WTC11 (cell line): ENCODE data around the gene RASSF1. TPM values are rescaled to one million over a fixed set of nuclear protein-coding genes. Genes with fewer than 3 reads are reported as not detected.
A peak's percentile ranks its signal among the peaks of the same experiment; 100 is the strongest.

Experiments used
- ATAC-seq: fragments of 200-7000 bp; cut with Tn5 transposase; 2 replicates; pipeline ENCODE4 v1.10.0; 2021; ENCODE audit warnings: mild to moderate bottlenecking, moderate library complexity
- CTCF ChIA-PET: fragments of 300-600 bp; sonication (Branson Sonifier 250); formaldehyde crosslinking; loops from one replicate; lab custom pipeline; 2021; ENCODE audit warnings: antibody characterized with exemption; lab: Charles Lee
- POLR2A ChIA-PET: fragments of 350-600 bp; sonication (Branson Sonifier 250); formaldehyde crosslinking; loops from one replicate; lab custom pipeline; 2021; ENCODE audit warnings: antibody characterized with exemption; lab: Charles Lee
- DNase-seq: peaks from one replicate; pipeline ENCODE4 v3.0.0; 2021; ENCODE audit warnings: low spot score
- H3K27ac Mint-ChIP-seq: 2 replicates; pipeline ENCODE4 v1.8.0; 2021; ENCODE audit warnings: mixed read lengths
- H3K27me3 Mint-ChIP-seq: 2 replicates; pipeline ENCODE4 v1.8.0; 2021; ENCODE audit warnings: low read depth, mild to moderate bottlenecking, moderate library complexity, mixed read lengths
- H3K36me3 Mint-ChIP-seq: 2 replicates; pipeline ENCODE4 v1.8.0; 2021; ENCODE audit warnings: mixed read lengths
- H3K4me1 Mint-ChIP-seq: 2 replicates; pipeline ENCODE4 v1.8.0; 2022; ENCODE audit warnings: mixed read lengths
- H3K4me3 Mint-ChIP-seq: 2 replicates; pipeline ENCODE4 v1.8.0; 2021; ENCODE audit warnings: mild to moderate bottlenecking, moderate library complexity, mixed read lengths
- H3K9me3 Mint-ChIP-seq: 2 replicates; pipeline ENCODE4 v1.8.0; 2021; ENCODE audit warnings: mixed read lengths
- KAT7 ChIP-seq: sonication (generic); formaldehyde crosslinking; IDR thresholded peaks from 2 replicates; pipeline ENCODE4 v1.8.1; 2023; ENCODE audit warnings: missing genetic modification reagents, mild to moderate bottlenecking, borderline replicate concordance
- SOX15 ChIP-seq: fragments of 250-450 bp; sonication (Bioruptor Pico); IDR thresholded peaks from 2 replicates; pipeline ENCODE4 v1.9.0; 2021; ENCODE audit warnings: mild to moderate bottlenecking
- SP1 ChIP-seq: sonication (generic); formaldehyde crosslinking; conservative IDR thresholded peaks from 2 replicates; pipeline ENCODE4 v1.8.1; 2022; ENCODE audit warnings: missing genetic modification reagents
- ZBTB43 ChIP-seq: sonication (generic); formaldehyde crosslinking; IDR thresholded peaks from 2 replicates; pipeline ENCODE4 v1.8.1; 2023; ENCODE audit warnings: mild to moderate bottlenecking, missing genetic modification reagents
- ZNF121 ChIP-seq: sonication (generic); formaldehyde crosslinking; IDR thresholded peaks from 2 replicates; pipeline ENCODE4 v1.8.0; 2023; ENCODE audit warnings: missing genetic modification reagents
- ZNF219 ChIP-seq: sonication (generic); formaldehyde crosslinking; IDR thresholded peaks from 2 replicates; pipeline ENCODE4 v1.8.0; 2023; ENCODE audit warnings: missing genetic modification reagents, mild to moderate bottlenecking, borderline replicate concordance
- ZNF232 ChIP-seq: sonication (generic); formaldehyde crosslinking; IDR thresholded peaks from 2 replicates; pipeline ENCODE4 v1.8.0; 2022; ENCODE audit warnings: mild to moderate bottlenecking, missing genetic modification reagents
- ZNF416 ChIP-seq: fragments of 250-450 bp; sonication (Bioruptor Pico); IDR thresholded peaks from 2 replicates; pipeline ENCODE4 v1.9.0; 2021; ENCODE audit warnings: mild to moderate bottlenecking, inconsistent platforms
- ZNF671 ChIP-seq: fragments of 250-450 bp; sonication (Bioruptor Pico); IDR thresholded peaks from 2 replicates; pipeline ENCODE4 v1.8.0; 2021; ENCODE audit warnings: mild to moderate bottlenecking
- total RNA-seq: library from RNA; stranded (reverse); gene quantifications from 3 replicates; pipeline ENCODE4 v1.2.3, GENCODE V29; 2021
- TF ChIP-seq, protein P1 (sequence below): sonication (generic); formaldehyde crosslinking; conservative IDR thresholded peaks from 2 replicates; pipeline ENCODE4 v1.8.1; 2023; ENCODE audit warnings: mild to moderate bottlenecking, low read depth, missing genetic modification reagents, moderate library complexity
- TF ChIP-seq, protein P2 (sequence below): sonication (generic); formaldehyde crosslinking; conservative IDR thresholded peaks from 2 replicates; pipeline ENCODE4 v1.8.1; 2022; ENCODE audit warnings: mild to moderate bottlenecking, missing genetic modification reagents
- TF ChIP-seq, protein P3 (sequence below): fragments of 250-450 bp; sonication (Bioruptor Pico); conservative IDR thresholded peaks from 2 replicates; pipeline ENCODE4 v1.9.0; 2021; ENCODE audit warnings: mild to moderate bottlenecking
- TF ChIP-seq, protein P4 (sequence below): sonication (generic); formaldehyde crosslinking; IDR thresholded peaks from 2 replicates; pipeline ENCODE4 v1.8.1; 2023; ENCODE audit warnings: mild to moderate bottlenecking, missing genetic modification reagents, borderline replicate concordance

The RASSF1 gene
- total RNA-seq, 1 experiment from 2014 or later, result 14.5 TPM

DNA sequence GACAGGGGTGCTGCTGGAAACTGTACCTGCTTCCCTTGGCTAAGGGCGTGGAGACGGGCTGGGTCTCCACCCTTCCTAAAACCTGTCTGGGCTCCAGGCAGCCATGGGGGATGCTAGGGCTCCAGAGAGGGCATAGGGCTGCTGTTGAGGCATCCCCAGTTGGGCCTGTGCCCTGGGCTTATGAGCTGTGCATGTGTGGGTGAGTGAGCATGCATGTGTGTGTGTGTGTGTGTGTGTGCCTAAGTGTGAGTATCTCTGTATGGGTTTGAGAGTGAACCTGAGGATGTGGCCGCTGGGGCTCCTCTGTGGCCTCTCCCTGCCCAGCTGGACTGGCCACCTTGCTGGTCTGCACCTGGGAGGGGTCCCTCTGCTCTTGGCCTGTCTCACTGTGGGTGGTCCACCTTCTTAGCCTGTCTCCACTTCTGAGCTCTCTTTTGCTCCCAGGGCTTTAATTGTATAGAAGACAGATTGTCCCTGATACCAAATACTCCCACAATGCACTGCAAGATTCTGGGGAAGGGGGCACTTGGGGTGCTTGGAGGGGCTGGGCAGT is 30.6 kb upstream of the RASSF1 start (continued):
- TF ChIP-seq, protein P1, sequence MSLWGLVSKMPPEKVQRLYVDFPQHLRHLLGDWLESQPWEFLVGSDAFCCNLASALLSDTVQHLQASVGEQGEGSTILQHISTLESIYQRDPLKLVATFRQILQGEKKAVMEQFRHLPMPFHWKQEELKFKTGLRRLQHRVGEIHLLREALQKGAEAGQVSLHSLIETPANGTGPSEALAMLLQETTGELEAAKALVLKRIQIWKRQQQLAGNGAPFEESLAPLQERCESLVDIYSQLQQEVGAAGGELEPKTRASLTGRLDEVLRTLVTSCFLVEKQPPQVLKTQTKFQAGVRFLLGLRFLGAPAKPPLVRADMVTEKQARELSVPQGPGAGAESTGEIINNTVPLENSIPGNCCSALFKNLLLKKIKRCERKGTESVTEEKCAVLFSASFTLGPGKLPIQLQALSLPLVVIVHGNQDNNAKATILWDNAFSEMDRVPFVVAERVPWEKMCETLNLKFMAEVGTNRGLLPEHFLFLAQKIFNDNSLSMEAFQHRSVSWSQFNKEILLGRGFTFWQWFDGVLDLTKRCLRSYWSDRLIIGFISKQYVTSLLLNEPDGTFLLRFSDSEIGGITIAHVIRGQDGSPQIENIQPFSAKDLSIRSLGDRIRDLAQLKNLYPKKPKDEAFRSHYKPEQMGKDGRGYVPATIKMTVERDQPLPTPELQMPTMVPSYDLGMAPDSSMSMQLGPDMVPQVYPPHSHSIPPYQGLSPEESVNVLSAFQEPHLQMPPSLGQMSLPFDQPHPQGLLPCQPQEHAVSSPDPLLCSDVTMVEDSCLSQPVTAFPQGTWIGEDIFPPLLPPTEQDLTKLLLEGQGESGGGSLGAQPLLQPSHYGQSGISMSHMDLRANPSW, result no peak
- TF ChIP-seq ZNF219 (CRISPR knock-in tag), result no peak
- TF ChIP-seq SP1 (CRISPR knock-in tag), result no peak
- TF ChIP-seq, protein P2, sequence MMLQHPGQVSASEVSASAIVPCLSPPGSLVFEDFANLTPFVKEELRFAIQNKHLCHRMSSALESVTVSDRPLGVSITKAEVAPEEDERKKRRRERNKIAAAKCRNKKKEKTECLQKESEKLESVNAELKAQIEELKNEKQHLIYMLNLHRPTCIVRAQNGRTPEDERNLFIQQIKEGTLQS (CRISPR knock-in tag), result no peak

DNA sequence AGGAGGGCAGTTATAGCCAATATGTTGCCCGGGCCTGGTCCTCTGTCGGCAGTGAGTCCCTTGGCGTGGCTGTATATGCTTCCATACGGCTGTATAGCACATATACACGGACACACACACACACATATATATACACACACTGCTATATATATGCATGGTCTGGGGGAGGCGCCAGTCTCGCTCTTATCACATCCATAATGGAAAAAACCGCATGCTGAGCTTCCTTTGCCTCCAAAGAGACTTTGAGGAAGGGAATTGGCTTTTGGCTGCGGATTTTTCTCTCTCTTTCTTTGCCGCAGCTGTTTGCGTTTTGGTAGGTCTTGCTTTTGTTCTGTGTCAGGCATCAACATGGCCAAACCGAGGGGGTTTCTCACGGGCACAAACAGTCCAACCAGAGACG is 30.0 kb upstream of the RASSF1 start:
- H3K27me3 Mint-ChIP-seq, result peaks cover 5% of the 10 kb centered on the region; the same call in 1 of the 2 replicates
- no peak for ATAC-seq
- H3K36me3 Mint-ChIP-seq, result no peaks in the 10 kb centered on the region
- ChIA-PET CTCF (interaction anchor here (0.6 to 1.6 kb wide), 14 partner anchors 10 to 179 kb away, joined by 3 to 13 read pairs (median 4); partner anchors contain the start of genes CYB561D2 and NPRL2), POLR2A (no interaction called here)
- TF ChIP-seq, protein P3, sequence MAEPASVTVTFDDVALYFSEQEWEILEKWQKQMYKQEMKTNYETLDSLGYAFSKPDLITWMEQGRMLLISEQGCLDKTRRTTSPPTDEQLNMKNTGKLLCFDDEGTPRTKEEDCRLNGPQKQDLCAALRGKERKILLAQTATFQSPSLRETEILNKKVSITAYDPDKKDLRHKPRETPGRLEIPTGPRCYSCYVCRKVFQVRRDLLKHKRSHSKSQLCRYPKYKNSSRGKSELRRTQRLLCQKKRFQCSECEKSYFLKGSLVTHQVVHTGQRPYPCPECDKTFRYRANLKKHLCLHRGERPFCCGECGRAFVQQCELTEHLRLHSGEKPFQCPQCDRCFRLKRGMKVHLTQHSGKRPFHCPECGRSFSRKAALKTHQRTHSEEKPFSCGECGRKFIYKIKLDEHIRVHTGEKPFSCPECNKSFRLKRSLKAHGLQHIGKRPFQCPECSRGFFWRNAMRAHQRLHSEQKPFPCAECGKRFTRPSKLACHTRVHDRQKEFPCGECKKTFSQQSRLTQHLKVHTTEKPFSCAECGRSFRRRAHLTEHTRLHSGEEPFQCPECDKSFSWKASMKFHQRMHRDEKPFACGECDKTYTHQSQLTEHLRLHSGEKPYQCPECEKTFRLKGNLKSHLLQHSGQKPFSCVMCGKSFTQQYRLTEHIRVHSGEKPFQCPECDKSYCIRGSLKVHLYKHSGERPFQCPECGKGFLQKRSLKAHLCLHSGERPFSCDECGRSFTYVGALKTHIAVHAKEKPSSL (CRISPR knock-in tag), result no peak
- TF ChIP-seq, protein P4, sequence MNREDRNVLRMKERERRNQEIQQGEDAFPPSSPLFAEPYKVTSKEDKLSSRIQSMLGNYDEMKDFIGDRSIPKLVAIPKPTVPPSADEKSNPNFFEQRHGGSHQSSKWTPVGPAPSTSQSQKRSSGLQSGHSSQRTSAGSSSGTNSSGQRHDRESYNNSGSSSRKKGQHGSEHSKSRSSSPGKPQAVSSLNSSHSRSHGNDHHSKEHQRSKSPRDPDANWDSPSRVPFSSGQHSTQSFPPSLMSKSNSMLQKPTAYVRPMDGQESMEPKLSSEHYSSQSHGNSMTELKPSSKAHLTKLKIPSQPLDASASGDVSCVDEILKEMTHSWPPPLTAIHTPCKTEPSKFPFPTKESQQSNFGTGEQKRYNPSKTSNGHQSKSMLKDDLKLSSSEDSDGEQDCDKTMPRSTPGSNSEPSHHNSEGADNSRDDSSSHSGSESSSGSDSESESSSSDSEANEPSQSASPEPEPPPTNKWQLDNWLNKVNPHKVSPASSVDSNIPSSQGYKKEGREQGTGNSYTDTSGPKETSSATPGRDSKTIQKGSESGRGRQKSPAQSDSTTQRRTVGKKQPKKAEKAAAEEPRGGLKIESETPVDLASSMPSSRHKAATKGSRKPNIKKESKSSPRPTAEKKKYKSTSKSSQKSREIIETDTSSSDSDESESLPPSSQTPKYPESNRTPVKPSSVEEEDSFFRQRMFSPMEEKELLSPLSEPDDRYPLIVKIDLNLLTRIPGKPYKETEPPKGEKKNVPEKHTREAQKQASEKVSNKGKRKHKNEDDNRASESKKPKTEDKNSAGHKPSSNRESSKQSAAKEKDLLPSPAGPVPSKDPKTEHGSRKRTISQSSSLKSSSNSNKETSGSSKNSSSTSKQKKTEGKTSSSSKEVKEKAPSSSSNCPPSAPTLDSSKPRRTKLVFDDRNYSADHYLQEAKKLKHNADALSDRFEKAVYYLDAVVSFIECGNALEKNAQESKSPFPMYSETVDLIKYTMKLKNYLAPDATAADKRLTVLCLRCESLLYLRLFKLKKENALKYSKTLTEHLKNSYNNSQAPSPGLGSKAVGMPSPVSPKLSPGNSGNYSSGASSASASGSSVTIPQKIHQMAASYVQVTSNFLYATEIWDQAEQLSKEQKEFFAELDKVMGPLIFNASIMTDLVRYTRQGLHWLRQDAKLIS (CRISPR knock-in tag), result no peak
- TF ChIP-seq ZBTB43 (CRISPR knock-in tag) (no peak), ZNF416 (no peak), KAT7 (no peak), ZNF671 (no peak), ZNF232 (CRISPR knock-in tag) (no peak), SOX15 (CRISPR knock-in tag) (no peak), ZNF121 (no peak)
- peaks cover 30% of the 10 kb centered on the region for H3K4me1 Mint-ChIP-seq
- peak overlapping the region; percentile 77; the same call in 1 of the 2 replicates for H3K27ac Mint-ChIP-seq
- no peaks in the 10 kb centered on the region for H3K9me3 Mint-ChIP-seq
- no peak for DNase-seq
- no peak overlapping the region for H3K4me3 Mint-ChIP-seq
